GM21825 (cell line): ENCODE measurements around the gene DBP.

ENCODE experiments used
- ATAC-seq: cut with Tn5 transposase; IDR thresholded peaks from one replicate; pipeline ENCODE4 v1.9.1; 2021; ENCODE audit warnings: mild to moderate bottlenecking, moderate library complexity; ENCODE audit not compliant: unreplicated experiment

The DBP gene

DNA sequence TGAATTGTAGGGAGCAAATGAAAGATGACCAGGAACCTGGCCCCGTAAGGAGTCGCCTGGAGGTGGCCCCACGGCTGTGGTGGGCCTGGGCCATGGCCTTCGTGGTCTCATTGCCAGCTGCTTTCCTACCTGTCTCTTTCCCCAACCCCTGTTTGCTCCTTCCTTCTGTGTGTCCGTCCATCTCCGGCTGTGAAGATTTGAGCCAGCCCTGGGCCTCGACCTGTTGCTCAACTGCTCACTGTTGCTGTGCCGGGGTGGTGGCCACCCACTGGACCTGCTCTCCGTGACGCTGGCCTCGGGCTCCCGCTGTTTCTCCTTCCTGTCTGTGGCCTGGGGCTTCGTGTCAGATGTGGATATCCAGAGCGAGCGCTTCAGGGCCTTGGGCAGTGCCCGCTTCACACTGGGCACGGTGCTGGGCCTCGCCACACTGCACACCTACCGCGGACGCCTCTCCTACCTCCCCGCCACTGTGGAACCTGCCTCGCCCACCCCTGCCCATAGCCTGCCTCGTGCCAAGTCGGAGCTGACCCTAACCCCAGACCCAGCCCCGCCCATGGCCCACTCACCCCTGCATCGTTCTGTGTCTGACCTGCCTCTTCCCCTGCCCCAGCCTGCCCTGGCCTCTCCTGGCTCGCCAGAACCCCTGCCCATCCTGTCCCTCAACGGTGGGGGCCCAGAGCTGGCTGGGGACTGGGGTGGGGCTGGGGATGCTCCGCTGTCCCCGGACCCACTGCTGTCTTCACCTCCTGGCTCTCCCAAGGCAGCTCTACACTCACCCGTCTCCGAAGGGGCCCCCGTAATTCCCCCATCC lies 8.5 kb downstream of the DBP start:
- ATAC-seq: no peak

DNA sequence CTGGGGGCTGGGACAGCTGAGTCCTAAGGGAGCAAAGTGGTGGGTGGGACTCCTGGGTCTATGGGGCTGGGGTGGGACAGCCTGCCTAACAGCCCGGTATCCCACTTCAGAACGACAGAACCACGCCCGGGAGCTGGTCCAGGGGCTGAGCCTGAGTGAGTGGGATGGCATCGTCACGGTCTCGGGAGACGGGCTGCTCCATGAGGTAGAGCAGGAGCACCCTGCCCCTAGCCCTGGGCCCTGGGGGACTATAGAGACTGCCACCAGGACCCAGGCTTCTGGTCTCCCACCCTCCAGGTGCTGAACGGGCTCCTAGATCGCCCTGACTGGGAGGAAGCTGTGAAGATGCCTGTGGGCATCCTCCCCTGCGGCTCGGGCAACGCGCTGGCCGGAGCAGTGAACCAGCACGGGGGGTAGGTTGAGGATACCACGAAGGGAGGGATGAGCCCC lies 9.3 kb downstream of the DBP start:
- no peak for ATAC-seq

DNA sequence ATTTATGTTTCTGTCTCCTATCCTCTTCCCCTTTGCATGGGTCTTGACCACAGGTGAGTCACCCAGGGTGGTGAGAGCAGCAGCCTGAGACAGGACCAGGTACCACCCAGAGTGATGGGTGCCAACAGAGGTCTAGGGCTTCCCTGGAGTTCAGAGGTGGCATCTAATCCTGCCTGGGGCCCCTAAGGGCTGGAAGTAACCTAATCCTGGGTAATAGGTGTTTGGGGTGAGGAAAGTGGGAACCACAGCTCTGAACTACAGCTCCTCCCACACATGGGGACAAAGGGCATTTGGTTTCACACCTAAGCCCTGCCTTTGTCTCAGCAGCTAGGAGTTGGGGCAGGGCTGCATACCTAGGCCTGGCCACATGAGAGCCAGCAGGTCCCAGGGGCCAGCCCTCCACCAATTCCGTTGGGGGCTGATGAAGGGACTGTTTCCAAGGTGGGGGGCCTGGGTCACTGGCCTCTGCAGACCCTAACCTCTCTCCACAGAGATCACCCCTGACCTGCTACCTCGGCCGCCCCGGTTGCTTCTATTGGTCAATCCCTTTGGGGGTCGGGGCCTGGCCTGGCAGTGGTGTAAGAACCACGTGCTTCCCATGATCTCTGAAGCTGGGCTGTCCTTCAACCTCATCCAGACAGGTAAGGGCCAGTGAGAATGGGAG lies 9.8 kb downstream of the DBP start:
- ATAC-seq: no peak

DNA sequence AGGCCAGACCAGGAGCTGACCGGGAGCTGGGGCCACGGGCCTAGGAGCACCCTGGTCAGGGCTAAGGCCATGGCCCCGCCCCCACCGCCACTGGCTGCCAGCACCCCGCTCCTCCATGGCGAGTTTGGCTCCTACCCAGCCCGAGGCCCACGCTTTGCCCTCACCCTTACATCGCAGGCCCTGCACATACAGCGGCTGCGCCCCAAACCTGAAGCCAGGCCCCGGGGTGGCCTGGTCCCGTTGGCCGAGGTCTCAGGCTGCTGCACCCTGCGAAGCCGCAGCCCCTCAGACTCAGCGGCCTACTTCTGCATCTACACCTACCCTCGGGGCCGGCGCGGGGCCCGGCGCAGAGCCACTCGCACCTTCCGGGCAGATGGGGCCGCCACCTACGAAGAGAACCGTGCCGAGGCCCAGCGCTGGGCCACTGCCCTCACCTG lies 11.3 kb downstream of the DBP start:
- no peak for ATAC-seq

DNA sequence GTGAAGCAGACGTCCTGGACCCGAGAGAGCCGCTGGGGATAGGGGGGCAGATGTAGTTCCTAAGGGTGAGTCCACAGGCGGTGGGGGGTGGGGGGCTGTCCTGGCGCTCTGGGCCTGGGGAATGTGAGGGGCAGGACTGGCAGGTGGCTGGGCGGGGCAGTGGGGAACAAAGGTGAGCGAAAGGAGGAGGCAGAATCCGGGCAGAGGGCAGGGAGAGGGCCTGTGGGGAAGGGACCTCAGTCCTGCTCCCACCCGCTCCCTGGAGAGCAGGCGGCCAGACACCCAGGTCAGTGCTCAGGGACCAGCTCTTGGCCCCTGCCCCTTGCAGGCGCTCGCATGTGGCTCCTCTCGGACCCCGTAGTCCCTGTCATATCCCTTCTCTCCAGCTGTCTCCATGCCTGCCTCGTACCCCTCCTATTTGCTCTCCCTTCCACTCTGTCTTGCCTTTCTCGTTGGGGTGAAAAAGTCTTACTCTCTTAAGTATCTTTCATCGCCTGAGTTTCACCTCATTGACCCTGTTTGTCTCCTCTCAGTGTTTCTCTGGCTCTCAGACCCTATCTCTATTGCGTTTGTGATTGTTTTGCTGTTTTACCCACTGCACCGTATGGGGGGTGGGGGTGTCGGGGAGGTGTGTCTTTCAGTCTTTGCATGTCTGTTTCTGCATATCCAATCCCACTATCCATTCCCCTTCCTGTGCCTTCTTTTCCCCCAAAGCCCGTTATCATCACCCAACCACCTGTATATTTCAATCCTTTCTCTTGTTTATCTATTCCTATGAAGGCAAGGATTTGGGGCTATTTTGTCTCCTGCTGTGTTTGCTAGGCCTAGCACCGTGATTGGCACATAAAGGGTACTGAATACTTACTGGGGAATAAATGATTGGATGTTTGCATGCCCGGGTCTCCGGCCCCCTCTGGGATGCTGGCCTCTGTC lies 12.1 kb downstream of the DBP start:
- ATAC-seq: no peak

DNA sequence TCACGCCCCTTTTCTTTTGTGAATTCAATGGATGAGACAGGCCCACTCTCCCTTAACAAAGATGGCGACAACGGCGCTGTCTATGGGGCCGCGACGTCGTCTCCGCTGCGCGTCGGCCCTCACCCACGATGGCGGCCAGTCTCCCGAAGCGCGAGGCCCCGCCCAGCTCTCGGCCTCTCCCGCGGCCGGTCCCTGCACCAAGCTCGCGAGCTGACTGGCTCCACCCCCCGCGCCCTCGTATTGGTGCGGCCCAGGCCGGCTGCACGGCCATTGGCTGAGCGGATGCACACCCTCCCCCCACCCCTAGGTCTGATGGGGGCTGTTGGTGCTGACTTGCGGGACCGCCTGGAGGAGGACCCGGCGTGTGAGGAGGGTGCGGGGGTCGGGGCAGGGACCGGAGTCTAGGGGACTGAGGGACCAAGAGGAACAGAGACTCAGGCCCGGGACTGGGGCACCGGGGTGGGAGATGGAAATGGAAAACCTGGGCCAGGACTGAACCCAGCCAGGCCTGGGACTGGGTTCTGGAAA lies 13.0 kb downstream of the DBP start:
- peak; percentile 57 for ATAC-seq

DNA sequence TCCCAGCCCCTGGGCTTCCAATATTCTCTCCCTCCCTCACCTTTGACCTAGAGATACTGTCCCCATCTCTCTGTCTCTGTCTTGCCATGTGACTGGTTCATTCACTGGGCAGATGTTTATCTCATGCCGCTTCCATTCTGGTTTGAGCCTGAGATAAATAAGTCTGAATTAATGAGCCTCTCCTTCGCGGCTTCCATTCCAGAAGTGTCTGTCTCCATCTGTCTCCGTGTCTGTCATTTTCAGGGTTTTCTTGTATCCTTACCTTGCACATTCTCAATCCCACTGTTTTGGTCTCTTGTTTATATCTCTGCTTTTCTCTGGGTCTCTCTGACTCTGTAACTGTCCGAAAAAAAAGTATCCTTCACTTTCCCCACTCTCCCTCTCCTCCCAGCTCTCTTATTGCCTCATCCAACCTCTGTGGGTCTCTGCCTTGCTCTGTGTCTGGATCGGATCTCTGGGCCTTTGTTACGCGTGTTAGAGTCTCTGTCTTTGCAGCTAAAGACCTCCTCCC lies 13.6 kb downstream of the DBP start:
- no peak for ATAC-seq

DNA sequence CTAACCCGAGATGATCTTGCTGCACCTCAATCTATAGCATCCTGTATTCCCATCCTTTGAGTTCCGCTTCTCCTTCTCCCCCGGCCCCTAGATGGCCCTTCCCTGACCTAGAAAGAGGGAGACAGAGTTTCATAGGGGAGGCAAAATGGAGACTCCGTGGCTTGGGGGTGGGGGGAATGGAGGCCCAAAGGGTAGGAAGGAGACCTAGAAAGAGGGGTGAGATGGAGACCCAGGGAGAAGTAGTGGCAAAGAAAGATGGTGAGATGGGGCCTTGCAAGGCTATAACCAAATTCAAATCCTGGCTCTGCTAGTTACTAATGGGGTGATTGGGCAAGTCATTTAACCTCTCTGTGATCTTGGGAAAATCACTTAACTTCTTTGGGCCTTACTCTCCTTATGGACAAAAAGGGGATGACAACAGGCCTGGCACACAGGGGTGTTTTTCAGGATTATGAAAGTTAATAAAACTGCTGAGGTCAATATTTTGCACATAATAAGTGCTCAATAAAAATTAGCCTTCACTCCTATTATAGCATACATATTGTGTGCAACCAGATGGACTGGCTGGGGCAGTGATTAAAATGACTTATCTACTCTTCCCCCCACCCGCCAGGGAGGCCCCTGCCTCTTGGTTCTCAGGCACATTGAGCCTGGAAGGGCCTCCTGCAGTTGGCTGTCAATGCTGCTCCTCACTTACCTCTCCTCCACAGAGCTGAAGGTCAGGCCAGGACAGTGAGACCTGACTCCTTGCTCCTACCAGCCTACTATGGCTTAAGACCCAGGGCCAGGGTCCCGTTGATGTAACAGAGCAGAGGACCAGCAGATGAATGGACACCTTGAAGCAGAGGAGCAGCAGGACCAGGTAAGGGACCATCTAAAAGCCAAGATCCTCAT lies 17.2 kb downstream of the DBP start:
- no peak for ATAC-seq

DNA sequence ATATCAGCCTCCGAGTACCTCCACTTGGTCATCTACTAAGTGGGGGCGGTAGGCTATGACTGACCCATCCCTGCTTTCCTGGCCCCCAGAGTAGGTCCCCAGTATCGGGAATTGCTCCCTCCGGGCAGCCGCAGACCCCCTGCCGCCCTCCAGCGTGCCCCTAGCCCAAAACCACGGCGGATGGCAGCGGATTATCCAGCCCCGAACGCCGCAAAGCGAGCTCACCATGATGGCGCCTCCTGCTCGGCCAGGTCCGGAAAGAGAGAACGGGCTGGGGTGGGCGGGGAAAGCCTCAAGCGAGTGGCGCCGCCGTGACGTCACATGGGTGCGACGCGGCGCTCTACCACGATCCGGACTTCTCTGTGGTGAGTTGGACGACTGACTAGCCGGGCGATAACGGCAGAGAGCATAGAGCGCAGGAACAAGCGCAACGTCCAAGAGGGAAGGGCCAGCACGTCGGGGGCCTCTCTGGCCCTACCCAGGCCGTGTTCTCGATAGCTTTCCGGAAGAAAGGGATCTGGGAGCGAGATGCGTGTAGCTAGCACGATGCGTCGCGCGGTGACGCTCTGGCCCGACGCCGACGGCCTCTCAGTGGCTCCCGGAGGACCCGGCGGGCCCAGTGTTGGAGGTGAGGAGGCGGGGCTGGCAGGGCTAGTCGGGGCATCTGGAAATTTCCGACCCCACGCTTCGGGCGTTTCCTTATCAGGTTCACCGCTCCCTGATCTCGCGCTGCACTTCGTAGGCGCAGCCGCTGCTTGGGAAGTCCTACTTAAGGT lies 18.1 kb downstream of the DBP start, which contains the start of the genes RPL18 and SPHK2:
RPL18 (minus strand) TSS at position 263 of the 776 bp plus-strand sequence; CDS start at position 228, 35 bp downstream.
SPHK2 (plus strand) TSS at position 591 of the 776 bp plus-strand sequence. CDS start 1,009 bp downstream, outside the sequence.
- ATAC-seq: peak; percentile 71

DNA sequence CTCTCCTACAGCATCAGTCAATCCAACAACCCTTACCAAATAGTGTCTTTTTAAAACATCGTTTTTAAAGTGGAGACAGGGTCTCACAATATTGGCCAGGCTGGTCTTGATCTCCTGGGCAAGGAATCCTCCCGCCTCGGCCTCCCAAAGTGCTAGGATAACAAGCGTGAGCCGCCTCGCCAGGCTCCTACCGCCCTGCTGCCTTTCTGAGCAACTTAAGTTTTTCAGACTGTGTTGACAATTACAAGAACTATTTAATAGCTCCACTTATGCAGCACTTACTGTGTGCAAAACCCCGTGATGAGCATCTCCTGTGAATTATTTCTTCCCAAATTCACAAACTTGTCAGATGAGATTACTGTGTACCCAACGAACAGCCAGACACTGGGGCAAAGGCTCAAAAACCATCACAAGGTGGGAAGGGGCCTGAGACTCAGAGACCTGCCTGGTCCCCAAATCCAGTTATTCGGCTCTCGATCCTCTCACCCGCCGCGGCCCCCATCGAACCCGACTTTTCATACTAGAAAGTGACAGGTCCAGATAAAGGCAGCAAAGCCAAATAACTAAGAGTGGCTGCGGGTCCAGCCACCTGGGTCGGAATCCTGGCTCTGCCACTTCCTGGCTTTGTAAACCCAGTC lies 18.8 kb downstream of the DBP start:
- no peak for ATAC-seq

DNA sequence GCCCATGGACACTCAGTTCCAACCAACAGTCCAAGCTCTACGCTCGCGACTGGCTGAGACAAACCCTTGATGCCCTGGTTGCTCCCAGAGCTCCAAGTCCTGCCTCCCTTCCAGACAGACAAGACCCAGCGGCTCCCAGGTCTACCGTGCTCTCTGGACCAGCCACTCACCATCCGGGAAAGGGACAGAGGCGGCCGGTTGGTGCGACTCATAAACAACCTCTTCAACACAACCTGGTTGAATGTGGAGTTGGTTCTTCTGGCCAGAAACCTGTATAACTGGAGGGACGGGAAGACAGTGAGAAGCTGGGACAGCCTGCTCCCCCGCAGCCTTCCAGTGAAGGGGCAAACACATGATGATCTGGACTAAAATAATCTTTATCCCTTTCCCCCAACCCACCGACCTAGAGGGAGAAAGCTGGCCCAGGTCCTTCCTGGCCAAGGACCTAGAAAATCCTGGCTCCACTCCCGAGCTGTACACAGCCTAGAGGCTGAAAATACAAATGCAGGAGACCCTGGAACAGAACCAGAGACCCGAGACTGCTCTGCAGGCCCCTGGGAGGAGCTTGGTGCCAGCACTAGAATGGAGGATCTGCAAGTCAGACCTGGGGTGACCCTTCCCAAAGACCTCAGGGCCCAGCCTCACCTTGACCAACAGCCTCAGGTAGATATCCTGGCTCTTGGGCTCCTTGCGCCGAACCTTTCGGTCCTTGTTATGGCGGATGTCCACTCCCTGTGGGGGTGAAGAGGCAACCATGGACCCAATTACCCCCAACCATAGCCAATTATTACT lies 19.8 kb downstream of the DBP start:
- ATAC-seq: no peak

DNA sequence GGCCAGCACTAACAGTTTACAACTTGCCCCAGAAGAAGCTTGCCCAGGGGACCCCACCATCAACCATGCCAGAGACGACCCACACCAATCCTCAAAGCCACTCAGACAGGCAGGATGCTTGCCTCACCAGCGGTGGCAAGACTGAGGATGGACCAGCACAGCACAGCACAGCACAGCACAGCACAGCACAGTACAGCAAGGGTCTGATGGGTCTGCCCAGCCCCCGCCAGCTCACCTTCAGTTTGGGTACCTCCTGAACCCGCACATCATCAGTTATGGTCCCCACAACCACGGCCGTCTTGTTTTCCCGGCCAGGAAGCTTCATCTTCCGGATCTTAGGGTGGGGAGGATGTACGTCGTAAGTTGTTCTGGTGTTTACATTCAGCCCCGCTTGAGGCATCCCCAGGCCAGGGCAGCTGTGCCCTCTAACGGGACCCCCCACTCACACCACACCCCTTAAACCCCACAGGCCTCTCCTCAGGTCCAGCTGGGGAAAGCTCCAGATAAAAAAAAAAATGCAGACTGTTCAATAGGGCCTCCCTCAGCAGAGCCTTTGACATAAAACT lies 20.6 kb downstream of the DBP start:
- ATAC-seq: no peak

DNA sequence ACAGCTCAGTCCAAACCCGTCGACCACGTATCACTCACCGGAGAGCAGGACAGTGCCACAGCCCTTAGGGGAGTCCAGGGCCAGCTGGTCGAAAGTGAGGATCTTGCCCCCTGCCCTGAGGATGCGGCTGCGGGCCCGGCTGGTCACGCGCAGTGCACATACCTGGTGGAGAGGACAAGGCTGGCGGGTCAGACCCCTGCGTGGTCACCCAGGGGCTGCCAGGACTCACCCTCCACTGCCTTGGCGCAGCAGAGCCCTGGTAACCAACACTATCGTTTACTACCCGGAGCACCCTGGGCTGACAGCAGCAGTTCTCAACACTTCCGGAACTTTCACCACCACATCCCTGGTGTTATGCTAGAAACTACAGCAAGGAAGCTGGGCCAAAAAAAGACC lies 21.1 kb downstream of the DBP start:
- ATAC-seq: no peak

DNA sequence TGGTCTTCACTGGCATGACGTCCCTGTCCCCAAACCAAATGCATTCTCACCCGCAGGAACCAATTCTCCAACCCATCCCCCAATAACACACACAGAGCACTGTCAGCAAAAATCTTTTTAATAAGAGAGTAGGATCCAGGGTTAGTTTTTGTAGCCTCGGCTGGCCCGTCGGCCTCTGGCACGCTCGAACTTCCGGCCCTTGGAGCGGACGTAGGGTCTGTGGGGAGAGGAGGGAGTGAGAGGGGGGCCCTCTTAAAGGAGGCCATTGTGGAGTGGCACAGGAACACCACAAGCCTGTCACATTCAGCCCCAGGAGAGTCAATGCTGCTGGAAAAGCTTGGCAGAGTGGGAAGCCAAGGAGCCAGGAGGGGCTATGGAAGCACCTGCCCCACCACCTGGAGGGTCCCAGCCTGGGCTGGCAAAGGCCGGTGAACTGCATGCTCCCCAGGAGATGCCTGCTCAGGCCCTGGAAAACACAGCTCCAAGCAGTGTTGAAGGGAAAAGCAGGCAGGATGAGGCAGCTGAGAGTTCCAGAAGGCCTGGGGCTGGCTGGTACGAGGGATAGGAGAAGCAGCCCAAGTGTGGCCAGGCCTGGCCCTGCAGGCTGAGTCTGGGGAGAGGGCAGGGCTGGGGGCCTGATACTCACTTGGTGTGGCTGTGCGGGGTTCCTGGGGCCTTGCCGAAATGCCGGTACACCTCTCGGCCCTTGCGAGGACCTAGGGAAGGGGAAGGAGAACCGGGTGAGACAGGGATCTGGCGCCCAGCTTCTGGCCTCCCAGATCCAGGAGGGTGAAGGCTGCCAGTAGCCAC lies 21.7 kb downstream of the DBP start:
- ATAC-seq: no peak

DNA sequence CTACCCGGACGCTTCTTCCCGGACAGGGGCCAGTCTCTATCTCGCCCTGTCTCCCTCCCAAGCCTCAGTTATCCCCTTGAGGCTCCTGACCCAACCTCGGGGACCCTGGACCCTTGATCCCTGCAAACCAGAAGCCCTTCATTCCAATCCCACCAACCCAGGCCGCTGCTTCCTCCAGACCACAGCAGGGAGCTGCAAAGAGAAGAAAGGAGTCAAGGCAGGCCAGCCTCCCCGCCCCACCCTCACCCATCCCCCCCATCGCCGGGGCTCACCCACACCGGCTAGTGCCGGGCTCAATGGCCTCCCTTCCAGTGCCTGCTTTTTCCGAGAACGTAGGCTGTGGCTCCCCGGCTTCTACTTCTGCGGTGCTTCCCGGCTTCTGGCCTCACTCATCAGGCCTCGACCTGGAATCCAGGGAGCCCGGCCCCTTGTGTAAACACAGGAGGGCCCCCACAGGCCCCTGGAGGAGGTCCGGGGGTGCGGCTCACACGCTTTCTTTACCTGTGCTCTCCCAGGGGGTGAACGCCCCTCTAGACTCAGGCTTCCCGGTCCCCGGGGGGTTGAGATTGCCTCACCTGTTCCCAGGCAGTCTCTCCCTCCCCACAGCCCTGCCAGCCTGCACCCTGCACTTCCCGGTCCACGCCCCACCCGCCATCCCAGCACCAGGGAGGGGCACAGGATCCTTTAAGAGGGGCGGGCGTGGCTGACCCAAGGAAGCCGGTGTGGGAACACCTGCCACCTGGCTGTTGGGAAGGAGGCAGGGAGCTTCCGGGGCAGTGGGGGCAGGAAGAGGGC lies 22.5 kb downstream of the DBP start, which contains the start of gene FAM83E:
FAM83E (minus strand) TSS at position 641 of the 795 bp plus-strand sequence. CDS start 1,704 bp downstream, outside the sequence.
- ATAC-seq: no peak
